Measurements from ENCODE around the gene MLLT3.

GRCh38 chr9:20376731-20377375 lies 245.4 kb downstream of the MLLT3 start:
- TF ChIP-seq, protein P1, sequence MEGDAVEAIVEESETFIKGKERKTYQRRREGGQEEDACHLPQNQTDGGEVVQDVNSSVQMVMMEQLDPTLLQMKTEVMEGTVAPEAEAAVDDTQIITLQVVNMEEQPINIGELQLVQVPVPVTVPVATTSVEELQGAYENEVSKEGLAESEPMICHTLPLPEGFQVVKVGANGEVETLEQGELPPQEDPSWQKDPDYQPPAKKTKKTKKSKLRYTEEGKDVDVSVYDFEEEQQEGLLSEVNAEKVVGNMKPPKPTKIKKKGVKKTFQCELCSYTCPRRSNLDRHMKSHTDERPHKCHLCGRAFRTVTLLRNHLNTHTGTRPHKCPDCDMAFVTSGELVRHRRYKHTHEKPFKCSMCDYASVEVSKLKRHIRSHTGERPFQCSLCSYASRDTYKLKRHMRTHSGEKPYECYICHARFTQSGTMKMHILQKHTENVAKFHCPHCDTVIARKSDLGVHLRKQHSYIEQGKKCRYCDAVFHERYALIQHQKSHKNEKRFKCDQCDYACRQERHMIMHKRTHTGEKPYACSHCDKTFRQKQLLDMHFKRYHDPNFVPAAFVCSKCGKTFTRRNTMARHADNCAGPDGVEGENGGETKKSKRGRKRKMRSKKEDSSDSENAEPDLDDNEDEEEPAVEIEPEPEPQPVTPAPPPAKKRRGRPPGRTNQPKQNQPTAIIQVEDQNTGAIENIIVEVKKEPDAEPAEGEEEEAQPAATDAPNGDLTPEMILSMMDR (IDR thresholded peaks at IDR 0.05; ENCODE audit: insufficient read depth, low read length, poor library complexity, severe bottlenecking) = no peak
- TF ChIP-seq EZH2phosphoT487 (conservative IDR thresholded peaks at IDR 0.05; ENCODE audit: low read length) = no peak

Measured in SU-DHL-6 (cell line).